NCI-H460 (cell line): ENCODE results near the gene ZNF525. TPM values are rescaled to one million over a fixed set of nuclear protein-coding genes. Genes with fewer than 3 reads are reported as not detected.
"Not testable (repeated sequence)": the region's sequence is repeated elsewhere in the genome, so short reads cannot be mapped to it uniquely, and the experiment has no call there.

ENCODE experiments used
- DNase-seq: peaks from one replicate; pipeline ENCODE4 v3.0.0-alpha.2; 2016; ENCODE audit warnings: low read depth; ENCODE audit errors: extremely low read depth
- polyA plus RNA-seq: library from polyadenylated mRNA; depleted of rRNA; stranded (reverse); fragments of >200 nt; gene quantifications from 2 replicates; pipeline ENCODE4 v1.2.3, GENCODE V29; 2014; cell fraction: nucleus; rRNA removed
- total RNA-seq: library from RNA; depleted of rRNA; stranded (reverse); fragments of >200 nt; shearing (Covaris generic); gene quantifications from 2 replicates; pipeline ENCODE4 v1.2.3, GENCODE V29; 2014; rRNA removed

The ZNF525 gene
- total RNA-seq = 0.06 and 1.4 TPM in 2 replicates
- 0.16 TPM in 1 of 2 replicates, not detected in the other for polyA plus RNA-seq

GRCh38 chr19:53365134-53365898 is at the start of gene ZNF525:
Gene ZNF525 (plus strand): TSS chr19:53365705. CDS start chr19:53372282, 6,577 bp downstream.
- peak; percentile 8 for DNase-seq

DNA sequence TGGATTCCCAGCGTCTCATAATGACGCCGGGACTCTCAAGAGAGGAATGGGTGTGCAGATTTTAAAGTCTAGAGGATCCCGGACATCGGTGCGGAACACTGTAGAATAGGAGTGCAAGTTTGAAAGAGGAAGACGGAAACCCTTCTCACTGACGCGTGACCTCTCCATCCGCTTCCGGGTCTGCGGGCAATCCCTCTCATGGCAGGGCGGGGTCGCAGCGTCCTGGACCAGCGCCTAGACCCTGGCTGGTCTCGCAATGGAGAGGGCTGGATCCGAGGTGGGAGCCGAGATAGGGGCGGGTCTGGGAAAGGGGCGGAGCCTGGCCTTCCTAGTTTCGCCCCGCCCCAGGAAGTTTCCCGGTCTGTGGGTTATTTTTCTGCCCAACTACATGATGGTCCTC is 36.5 kb upstream of the ZNF525 start:
- no peak for DNase-seq

DNA sequence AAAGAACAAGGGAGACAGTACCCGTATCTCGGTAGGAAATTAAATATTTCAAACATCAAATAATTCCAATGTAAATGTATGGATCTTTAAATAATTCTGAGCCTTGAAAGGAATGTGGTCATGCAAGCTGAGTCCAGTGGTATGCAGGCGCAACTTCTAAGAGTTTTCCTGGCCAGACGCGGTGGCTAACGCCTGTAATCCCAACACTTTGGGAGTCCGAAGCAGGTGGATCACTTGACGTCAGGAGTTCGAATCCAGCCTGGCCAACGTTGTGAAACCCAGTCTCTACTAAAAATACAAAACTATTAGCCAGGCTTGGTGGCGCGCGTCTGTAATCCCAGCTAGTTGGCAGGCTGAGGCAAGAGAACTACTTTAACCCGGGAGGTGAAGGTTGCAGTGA is 33.0 kb upstream of the ZNF525 start:
- no peak for DNase-seq

DNA sequence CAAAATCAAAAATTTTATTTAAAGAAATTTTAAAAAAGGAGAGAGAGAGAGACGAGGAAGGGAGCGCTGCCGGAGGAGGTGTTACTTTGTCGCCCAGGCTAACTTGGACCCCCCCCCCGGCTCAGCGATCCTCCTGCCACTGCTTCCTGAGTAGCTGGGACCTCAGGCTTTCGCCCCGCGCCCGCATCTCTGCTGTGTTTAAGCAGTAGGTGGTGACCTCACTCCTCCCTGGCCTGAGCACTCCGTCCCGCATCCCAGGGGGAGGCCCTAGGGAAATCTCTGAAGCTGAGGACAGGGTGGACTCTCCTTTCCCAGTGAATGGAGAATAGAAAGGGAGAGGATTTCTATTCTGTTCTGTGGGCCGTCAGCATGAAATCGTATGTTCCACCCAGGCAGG is 32.4 kb upstream of the ZNF525 start:
- no peak for DNase-seq

DNA sequence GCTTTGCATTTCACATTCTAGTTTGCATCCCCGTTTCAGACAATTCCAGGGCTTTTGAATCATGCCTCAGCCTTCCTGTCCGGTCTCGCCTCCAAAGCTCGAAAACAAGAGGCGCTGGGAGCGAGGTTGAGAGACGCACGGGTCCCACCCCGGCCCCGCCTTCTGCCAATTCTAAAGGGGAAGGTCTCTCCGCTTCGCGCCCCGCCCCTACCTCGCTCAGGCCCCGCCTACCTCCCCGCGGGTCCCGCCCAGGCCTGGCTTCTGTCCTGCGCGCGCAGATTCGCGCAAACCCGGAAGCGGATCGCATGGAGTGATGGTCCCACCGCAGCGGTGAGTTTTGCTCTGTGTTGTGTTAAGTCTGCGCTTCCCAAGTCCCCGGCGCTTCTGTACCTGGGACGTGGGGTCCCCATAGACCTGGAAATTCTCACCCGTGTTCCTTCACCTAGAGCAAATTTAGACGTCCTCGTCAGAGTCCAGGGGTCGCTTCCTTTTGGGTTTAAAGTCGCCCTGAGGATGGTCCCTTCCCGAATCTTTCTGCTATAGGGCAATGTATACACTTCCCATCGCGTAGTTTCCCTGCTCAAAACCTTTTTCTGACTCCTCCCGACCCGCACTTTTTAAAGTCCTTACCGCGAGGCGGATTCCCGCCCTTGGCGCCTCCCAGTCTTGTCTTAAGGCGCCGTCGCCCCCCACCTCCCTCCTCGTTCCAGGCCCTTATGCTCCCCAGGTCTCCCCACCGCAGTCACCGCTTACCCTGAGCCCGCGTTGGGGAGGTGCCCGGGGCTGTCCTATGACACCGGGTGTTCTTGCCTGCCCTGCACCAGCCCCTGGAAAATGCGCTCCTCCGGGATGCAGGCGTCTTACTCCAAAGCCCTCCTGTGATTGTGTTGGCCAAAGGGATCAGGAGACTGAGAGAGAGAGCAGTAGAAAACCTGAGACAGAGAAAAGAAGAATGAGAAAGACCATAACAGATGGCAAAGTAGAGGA is 31.7 kb upstream of the ZNF525 start, which contains the start of gene ZNF845:
Gene ZNF845, plus strand, starts transcription at position 287 of the 987 bp plus-strand sequence. CDS start 7,559 bp downstream, outside the sequence.
- DNase-seq = peak; percentile 82

DNA sequence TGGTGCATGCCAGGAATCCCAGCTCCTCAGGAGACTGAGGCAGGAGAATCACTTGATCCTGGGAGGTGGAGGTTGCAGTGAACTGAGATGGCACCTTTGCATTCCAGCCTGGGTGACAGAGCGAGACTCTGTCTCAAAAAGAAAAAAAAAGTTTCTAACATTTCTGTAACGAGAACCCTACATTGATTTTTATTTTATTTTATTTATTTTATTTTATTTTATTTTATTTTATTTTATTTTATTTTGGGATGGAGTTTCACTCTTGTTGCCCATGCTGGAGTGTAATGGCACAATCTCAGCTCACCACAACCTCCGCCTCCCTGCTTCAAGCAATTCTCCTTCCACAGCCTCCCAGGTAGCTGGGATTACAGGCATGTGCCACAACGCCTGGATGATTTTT is 21.1 kb upstream of the ZNF525 start:
- not testable (repeated sequence) for DNase-seq

GRCh38 chr19:53355739-53356138 is 9.8 kb upstream of the ZNF525 start:
- DNase-seq = no peak

DNA sequence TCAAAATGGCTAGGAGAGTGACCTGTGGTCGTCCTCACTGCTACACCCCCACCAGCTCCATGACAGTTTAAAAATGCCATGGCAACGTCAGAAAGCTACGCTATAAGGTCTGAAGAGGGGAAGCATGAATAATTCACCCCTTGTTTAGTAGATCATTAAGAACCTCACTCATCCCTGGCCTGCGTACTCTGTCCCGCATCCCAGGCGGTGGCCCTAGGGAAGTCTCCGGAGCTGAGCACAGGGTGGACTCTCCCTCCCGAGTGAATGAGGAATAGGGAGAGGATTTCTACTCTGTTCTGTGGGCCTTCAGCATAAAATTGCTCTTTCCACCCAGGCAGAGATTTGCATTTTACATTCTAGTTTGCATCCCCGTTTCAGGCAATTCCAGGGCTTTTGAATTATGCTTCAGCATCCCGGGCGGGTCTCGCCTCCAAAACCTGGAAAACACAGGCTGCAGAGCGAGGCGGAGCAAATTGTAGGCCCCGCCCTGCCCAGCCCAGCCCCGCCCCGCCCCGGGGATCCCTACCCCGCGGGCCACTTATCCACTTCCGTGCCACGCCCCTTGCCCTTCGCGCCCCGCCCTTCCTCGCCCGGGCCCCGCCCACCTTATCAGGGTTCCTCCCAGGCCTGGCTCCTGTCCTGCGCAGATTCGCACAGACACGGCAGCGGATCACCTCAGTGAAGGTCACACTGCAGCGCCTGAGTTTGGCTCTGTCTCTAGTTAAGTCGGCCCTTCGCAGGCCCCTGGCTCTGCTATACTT is 7.5 kb upstream of the ZNF525 start:
- DNase-seq = no peak

DNA sequence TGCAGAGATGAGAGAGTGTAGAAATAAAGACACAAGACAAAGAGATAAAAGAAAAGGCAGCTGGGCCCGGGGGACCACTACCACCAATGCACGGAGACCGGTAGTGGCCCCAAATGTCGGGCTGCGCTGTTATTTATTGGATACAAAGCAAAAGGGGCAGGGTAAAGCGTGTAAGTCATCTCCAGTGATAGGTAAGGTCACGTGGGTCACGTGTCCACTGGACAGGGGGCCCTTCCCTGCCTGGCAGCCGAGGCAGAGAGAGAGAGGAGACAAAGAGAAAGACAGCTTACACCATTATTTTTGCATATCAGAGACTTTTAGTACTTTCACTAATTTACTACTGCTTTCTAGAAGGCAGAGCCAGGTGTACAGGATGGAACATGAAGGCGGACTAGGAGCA is 5.4 kb upstream of the ZNF525 start:
- DNase-seq = not testable (repeated sequence)

- DNase-seq = no peak
Measured at GRCh38 chr19:53365899-53366493, 491 bp downstream of the ZNF525 start.

- no peak for DNase-seq
Measured at GRCh38 chr19:53372196-53372595, 6.7 kb downstream of the ZNF525 start.

GRCh38 chr19:53374288-53374687 is 8.8 kb downstream of the ZNF525 start:
- DNase-seq = no peak

- no peak for DNase-seq
Measured at GRCh38 chr19:53374743-53375142, 9.2 kb downstream of the ZNF525 start.

GRCh38 chr19:53381376-53381775 is 15.9 kb downstream of the ZNF525 start:
- no peak for DNase-seq

- DNase-seq = no peak
Measured at GRCh38 chr19:53388168-53388567, 22.7 kb downstream of the ZNF525 start.

- no peak for DNase-seq
Measured at GRCh38 chr19:53388904-53389303, 23.4 kb downstream of the ZNF525 start.

DNA sequence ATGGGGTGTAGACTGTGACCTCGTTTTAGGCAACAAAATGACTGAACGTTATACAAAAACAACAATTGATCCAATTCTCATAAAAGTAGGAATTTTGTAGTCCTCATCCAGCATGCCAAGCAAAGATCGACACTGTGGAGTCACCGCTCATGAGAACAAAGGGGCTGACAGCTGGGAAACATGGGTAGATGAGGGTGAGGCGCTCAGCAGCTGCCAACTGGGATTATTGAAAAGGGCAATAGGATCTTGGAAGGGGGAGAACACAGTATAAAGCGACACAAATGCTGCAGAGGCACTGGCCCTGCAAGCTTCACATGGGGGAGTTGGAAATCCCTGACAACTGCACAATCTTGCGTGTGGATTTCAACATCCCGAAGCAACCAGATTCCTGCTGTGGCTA is 24.1 kb downstream of the ZNF525 start:
- no peak for DNase-seq

DNA sequence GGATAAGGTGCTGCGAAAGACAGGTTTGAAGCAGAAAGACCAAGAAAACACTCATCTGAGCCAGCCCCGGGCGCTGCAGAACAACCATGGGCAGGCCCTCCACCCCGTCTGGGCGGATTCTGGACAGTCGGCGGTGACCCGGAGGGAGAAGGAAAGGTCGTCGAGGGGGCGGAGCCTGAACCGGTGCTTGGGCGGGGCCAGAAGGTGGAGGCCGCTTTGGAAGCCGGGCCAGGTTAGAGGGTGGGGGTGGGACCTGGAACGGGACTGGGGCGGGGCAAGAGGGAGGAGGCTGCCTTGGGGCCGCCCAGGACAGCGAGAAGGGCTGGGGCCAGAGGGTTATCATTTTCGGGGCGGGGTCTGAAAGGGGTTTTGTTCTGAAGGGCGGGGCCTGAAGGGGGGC is 24.5 kb downstream of the ZNF525 start:
- DNase-seq = no peak

DNA sequence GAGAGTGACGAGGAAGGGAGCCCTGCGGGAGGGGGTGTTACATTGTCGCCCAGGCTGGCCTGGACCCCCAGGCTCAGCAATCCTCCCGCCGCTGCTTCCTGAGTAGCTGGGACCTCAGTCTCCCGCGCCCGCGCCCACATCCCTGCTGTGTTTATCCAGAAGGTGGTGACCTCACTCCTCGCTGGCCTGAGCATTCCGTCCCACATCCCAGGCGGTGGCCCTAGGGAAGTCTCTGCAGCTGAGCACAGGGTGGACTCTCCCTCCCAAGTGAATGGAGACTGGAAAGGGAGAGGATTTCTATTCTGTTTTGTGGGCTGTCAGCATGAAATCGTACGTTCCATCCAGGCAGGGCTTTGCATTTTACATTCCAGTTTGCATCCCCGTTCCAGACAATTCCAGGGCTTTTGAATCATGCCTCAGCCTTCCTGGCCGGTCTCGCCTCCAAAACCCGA is 29.0 kb downstream of the ZNF525 start:
- no peak for DNase-seq
